Measurements from ENCODE around the gene RAB40B. TPM values are rescaled to one million over a fixed set of nuclear protein-coding genes. Genes with fewer than 3 reads are reported as not detected.
A peak's percentile ranks its signal among the peaks of the same experiment; 100 is the strongest.

The RAB40B gene
- total and polyA plus RNA-seq, 11 donors, result 10.9 to 37.7 (median 21.9) TPM

DNA sequence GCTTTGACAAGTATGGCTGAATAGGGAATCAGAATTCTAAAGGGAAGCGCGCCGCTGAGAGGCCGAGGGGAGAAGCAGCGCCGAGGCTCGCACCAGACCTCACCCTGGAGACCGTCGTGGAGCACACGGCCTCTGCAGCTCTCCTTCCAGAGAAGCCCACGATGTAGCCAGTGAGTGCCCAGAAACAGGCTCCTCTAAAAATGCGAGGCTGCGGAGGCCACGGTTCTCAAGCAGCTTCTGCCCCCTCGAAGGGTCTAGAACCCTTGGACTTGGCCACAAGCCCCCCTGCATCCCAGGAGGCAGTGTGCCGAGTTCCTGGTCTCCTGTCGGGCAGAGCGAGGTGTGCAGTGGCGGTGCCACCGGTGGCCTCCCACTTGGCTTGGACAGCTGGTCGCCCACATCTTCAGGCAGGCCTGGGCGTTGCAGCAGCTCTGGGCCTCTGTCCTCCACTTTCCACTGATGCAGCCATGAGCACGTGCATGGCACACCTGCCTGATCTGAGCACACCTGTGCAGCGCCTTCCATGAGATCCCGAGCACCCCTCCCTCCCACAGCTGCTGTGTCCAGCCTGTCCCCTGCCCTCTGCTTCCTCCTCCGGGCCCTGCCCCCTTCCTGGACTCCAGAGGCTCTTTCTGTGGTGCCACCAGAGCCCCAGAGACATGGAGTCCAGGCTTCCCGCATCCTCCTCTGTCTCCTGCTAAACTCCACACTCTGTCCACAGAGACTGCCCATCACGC lies 31.4 kb downstream of the RAB40B start:
- DNase-seq, result peak in 2 of 5 donors; percentile 18 to 34
- Histone ChIP-seq H3K4me3 (no peak overlapping the region), H3K4me1 (peaks cover 0 to 23% (median 7%) of the 10 kb centered on the region in 12 donors), H3K27ac (no peak overlapping the region), H3K27me3 (no peaks in the 10 kb centered on the region), H3K9me3 (no peaks in the 10 kb centered on the region), H3K36me3 (peaks cover 0 to 4% (median 0%) of the 10 kb centered on the region in 9 donors)
- intact Hi-C loops (cut with DNase I), result loop anchor here in 6 of 10 donors (5.0 to 10.0 kb wide), 2 partner anchors 98 to 100 kb away; no protein-coding TSS in a partner anchor
- ATAC-seq, result no peak
- 84 to 92% (median 90%) methylated on average over 18 to 28 of the region's 28 CpGs for WGBS, 4 donors
- no peak for TF ChIP-seq POLR2A (IDR thresholded peaks at IDR 0.05)
- TF ChIP-seq, protein P1, sequence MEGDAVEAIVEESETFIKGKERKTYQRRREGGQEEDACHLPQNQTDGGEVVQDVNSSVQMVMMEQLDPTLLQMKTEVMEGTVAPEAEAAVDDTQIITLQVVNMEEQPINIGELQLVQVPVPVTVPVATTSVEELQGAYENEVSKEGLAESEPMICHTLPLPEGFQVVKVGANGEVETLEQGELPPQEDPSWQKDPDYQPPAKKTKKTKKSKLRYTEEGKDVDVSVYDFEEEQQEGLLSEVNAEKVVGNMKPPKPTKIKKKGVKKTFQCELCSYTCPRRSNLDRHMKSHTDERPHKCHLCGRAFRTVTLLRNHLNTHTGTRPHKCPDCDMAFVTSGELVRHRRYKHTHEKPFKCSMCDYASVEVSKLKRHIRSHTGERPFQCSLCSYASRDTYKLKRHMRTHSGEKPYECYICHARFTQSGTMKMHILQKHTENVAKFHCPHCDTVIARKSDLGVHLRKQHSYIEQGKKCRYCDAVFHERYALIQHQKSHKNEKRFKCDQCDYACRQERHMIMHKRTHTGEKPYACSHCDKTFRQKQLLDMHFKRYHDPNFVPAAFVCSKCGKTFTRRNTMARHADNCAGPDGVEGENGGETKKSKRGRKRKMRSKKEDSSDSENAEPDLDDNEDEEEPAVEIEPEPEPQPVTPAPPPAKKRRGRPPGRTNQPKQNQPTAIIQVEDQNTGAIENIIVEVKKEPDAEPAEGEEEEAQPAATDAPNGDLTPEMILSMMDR (IDR thresholded peaks at IDR 0.05), result no peak

DNA sequence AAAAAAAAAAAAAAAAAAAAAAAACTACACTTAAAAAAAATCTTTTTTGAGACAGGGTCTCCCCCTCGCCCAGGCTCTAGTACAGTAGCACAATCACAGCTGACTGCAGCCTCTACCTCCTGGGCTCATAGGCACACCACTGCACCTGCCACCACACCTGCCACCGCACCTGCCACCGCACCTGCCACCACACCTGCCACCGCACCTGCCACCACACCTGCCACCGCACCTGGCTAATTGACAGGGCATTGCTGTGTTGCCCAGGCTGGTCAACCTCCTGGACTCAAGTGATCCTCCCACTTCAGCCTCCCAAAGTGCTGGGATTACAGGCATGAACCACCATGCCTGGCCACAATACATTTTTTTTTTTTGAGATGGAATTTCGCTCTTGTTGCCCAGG lies 32.6 kb downstream of the RAB40B start:
- WGBS, 4 donors, result 88 to 95% (median 91%) methylated on average over 6 of the region's 6 CpGs
- TF ChIP-seq POLR2A (IDR thresholded peaks at IDR 0.05), result no peak
- TF ChIP-seq, protein P1 (IDR thresholded peaks at IDR 0.05), result no peak
- peaks cover 0 to 9% (median 2%) of the 10 kb centered on the region in 9 donors for H3K36me3 ChIP-seq
- H3K9me3 ChIP-seq, result no peaks in the 10 kb centered on the region
- no peak overlapping the region for H3K4me3 ChIP-seq
- intact Hi-C loops (cut with DNase I), result loop anchor here in 6 of 10 donors (5.0 to 10.0 kb wide), 2 partner anchors 99 to 101 kb away; no protein-coding TSS in a partner anchor
- H3K27me3 ChIP-seq, result no peaks in the 10 kb centered on the region
- H3K4me1 ChIP-seq, result peaks cover 0 to 23% (median 7%) of the 10 kb centered on the region in 12 donors
- ATAC-seq (no peak), DNase-seq (peak in 1 of 5 donors; percentile 12)
- H3K27ac ChIP-seq, result no peak overlapping the region

DNA sequence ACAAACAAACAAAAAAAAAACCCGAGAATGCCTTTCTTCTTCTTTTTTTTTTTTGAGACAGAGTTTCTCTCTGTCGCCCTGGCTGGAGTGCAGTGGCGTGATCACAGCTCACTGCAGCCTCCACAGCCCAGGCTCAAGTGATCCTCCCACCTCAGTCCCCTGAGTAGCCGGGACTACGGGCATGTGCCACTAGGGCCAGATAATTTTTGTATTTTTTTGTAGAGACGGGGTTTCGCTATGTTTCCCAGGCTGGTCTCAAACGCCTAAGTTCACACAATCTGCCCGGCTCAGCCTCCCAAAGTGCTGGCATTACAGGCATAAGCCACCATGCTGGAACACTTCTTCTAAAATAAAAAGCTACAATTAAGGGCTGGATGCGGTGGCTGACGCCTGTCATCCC lies 33.3 kb downstream of the RAB40B start:
- 90 to 92% (median 91%) methylated on average over 11 of the region's 11 CpGs for WGBS, 4 donors

More for the DNA sequence above, 33.3 kb downstream of the RAB40B start:
- H3K4me3 ChIP-seq, result no peak overlapping the region
- no peak for TF ChIP-seq POLR2A (IDR thresholded peaks at IDR 0.05)
- TF ChIP-seq, protein P1 (IDR thresholded peaks at IDR 0.05), result no peak
- no peak for ATAC-seq
- peak in 1 of 5 donors; percentile 9 for DNase-seq
- H3K36me3 ChIP-seq, result peaks cover 0 to 11% (median 4%) of the 10 kb centered on the region in 9 donors
- H3K27me3 ChIP-seq, result no peaks in the 10 kb centered on the region
- intact Hi-C loops (cut with DNase I), result loop anchor here in 6 of 10 donors (5.0 to 10.0 kb wide), 2 partner anchors 100 to 102 kb away; no protein-coding TSS in a partner anchor
- no peak overlapping the region for H3K27ac ChIP-seq
- H3K4me1 ChIP-seq, result peaks cover 0 to 18% (median 5%) of the 10 kb centered on the region in 12 donors
- H3K9me3 ChIP-seq, result no peaks in the 10 kb centered on the region

Measured in heart left ventricle (tissue), 16 donors.